Measurements from ENCODE around the gene FOXN1.
"Not testable (repeated sequence)": the region's sequence is repeated elsewhere in the genome, so short reads cannot be mapped to it uniquely, and the experiment has no call there.

FOXN1 gene

DNA sequence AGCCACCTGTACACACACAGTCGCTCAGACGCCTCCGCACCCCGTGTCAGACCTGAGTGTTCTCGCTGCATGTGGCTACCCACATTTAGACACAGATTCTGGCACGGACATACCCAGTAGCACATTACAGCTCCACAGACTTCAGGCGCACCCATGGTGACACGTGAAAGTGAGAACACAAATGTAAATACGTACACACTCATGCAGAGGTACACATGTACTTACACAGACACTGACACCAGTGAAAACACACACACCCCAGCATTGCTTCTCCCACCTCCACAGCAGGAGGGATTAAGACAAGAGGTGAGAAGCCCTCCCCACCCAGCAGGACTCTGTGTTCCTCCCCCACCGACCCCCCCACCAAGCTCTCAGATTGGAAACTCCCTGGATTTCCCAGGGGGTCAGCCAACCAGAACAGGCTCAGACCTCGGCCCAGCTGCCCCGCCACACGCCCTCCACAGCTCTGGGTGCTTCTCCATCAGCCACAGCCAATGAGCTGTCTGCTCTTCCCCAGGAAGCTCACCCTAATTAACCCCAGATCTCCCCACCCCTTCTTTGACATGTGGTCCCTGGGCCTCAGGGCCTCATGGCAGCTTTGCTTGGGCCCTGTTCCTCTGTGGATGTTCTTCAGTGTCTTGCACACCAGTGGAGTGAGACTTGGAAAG is 5.3 kb upstream of the FOXN1 start:
- DNase-seq (ENCODE audit: low read depth) = no peak

DNA sequence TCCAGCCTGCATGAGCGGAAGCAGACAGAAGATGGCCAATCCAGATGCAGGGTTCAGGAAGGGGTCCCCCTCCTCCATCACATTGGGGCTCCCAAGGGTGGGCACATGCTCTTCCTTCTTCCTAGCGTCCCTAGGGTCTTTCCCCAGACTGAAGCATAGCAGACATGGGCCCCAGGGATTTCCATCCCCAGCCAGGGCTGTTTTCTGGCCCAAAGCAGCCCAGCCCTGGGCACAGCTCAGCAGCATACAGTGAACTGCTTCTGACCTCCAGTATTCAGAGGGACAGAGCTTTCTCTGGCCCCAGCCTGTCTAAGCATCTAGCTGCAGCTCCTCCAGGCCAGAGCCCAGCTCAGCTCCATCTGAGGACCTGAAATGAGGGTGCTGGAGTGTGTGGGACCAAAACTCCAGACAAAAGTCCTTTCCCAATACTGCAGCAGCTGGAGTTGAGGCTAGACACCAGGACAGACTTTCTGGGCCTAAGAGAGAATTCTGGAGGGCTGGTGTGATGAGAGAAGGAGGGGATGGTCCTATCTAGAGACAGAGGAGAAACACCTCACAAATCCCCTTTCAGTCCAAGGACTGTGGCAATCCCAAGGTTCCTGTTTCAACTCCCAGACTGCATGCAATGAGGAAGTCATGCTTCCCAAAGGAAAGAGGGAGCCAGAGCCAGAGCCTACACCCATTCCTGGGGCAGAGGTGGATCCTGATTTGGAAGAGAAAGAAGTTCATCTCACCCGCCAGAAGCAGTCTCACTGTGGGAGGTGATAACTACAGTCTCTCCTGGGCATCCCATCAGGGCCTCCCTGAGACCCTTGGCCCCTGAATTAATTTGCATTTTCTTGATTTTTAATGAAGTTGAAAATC is 4.5 kb upstream of the FOXN1 start:
- no peak for DNase-seq (ENCODE audit: low read depth)

DNA sequence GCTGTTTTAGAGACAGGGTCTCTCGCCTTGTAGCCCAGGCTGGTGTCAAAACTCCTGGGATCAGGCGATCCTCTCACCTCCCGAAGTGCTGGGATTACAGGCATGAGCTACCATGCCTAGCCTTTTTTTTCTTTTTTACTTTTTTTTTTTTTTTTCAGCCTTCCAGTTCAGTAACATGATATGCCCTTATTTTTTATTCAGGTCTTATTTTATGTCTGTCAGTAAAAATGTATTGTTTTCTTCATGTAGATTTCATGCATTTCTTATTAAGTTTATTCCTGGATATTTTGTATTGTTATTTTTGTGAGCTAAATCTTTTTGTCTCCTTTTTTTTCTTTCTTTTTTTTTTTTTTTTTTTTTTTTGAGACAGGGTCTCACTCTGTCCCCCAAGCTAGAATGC is 2.7 kb upstream of the FOXN1 start:
- DNase-seq (ENCODE audit: low read depth) = no peak

DNA sequence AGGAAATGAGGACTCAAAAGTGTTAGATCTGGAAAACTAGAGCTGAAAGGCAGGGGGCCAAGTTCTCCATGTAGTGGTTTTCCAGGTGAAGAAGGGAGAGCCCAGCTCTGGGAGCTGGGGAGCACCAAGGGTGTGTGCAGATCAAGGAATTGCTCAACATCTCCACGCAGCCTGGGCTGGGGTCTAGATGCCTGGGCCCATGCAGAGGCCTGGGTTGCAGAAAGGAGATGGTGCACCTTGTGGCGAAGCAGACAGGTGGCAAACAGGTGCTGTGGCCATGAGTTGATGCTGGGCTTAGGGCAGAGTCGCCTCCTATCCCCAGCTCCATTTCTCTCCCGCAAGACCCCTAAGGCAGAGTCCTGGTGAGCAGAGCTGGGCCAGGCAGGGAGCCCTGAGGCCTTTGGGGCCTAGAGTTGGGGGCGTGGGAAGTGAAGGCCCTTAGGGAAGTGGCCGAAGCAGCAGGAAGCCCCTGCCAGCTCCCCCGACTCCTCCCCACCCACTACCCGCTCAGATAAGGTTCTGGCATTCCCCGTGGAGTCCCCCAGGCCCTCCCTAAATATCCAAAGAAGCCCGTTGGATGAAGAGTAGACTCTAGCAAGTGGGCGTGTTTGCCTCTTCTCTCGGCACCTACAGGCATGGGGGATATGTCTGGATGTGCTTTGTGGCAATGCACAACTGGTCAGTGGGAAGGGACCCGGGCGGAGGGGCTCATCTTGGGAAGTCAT is 777 bp downstream of the FOXN1 start:
- DNase-seq (ENCODE audit: low read depth) = no peak

DNA sequence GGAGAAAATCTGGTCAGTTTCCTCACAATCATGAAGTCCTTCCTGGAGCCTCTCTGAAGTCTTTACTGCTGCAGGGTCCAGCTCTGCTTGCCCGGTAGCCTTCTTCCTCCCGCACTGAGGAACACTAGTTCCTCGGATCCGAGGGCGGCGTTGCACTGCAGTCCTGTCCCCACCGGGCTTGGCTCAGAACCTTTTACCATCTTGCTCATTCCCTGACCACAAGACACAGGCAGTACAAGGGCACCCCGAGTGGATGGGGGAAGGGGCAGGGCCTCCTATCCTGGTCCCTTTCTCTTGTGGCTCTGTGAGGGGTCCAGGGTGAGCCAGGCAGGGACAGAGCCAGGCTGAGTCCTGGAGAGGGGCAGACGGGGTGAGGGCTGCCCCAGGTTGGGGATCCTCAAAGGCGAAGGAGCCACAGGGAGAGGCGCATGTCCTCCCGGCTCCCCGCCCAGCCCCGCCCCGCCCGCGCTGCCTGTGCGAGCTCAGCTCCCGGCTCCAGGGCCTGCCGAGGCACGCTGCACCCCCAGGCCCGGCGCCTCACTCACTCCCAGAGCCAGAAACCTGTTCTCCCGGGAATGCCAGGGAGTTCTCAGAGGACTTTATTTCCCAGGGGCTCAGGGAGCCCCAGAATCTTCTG is 1.5 kb downstream of the FOXN1 start:
- no peak for DNase-seq (ENCODE audit: low read depth)

DNA sequence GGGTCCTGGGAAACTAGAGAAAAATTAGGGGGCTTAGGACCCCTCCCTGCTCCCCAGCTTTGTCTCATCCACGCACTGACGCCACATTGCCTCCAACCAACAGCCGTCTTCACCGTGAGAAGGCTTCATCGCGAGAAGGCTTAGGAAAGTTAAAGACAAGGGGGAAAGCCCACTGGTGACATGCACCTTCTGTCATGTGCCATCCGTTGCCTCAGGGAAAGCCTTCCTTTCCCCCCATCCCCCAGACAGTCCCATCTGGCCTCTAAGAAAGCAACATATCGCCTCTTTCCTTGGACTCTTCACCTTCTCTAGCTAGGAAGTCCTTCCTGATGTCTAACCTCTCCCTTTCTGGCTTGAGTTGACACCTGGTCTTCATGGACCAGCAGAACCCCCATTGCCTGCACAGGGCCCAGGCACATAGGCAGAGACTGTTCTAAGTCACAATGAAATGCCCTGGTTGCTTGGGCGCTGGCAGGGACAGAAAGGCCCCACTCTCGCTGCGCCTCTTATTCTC is 2.1 kb downstream of the FOXN1 start:
- no peak for DNase-seq (ENCODE audit: low read depth)

DNA sequence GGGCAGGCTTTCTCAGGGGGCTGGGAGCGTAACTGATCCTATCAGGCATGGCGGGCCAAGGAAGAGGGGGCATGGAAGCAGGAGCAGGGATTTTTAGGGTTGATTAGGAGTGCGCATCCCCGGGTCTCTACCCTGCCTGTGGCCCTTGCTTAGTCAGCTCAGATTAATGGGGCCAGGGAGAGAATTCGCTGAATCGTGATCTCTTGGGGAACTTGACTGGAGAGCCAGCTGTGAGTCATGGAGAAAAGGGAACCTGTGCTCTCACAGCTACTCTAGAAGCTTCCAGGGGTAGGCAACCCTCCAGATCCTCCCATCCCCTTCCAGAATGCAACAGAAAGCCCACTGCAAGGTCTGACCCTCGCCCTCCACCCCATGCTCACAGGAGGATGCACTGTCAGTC is 3.6 kb downstream of the FOXN1 start:
- DNase-seq (ENCODE audit: low read depth) = no peak

DNA sequence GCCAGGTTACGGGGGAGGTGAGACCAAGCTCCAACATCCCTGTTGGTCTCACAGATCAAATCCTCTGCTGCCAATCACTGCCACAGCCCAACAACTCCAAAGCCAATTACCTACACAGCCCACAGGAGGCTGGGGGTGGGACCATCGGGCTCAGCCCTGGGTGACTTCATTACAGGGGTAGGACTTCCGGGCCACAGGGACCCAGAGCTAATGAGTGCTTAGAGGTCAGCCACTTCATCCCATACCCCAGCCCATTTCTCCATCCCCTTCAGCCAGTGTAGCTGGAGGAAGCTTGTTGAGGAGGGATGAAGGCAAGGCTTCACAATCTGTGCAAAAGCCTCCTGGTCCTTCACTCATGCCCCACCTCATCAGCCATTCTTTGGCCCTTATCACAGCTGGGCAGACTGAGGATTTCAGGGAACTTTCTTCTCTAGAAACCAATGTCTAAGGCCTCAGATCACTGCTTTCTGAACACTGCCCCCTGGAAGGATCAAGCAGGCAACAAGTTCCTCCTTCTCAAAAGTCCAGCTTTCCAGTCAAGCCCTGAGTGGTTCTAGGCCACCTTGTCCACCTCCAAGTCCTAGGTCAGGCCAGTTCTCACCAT is 5.8 kb downstream of the FOXN1 start:
- no peak for DNase-seq (ENCODE audit: low read depth)

DNA sequence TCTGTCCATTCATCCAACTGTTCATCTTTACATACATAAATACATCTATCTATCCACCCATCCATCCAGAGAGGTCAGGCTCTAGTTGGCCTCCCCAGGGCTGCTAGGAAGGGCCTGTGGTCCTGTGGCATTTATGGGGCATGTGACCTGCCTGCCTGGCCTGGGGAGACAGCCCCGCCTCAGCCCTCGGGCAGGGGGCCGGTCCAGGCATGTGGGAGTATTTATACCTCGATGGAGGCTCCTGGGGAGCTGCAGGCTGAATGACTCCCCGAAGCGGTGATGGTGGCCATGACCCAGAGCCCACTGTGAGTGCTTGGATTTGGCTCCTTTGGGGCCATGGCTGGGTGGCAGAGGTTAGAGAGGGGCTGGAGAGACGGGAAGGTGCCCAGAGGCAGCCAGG is 7.3 kb downstream of the FOXN1 start:
- no peak for DNase-seq (ENCODE audit: low read depth)

DNA sequence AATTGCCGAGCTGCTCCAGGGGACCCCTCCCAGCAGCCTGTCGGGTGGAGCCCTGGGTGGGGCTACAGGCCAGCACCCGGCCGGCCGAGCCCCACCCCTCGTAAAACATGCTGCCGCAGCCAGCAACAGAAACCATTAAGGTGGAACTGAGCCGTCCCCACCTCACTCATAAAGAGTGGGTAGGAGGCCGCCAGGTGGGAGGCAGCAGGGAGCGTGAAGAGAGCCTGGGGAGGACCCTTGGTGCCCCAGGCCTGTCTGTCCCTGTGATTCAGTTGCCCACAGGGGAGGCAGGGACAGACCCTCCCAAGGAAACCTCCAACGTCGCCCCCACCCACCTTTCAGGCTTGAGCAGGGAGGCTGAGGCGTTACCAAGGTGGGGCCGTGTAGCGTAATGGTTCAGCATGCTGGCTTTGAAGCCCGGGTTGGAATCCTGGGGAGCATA is 8.4 kb downstream of the FOXN1 start:
- DNase-seq (ENCODE audit: low read depth) = no peak

DNA sequence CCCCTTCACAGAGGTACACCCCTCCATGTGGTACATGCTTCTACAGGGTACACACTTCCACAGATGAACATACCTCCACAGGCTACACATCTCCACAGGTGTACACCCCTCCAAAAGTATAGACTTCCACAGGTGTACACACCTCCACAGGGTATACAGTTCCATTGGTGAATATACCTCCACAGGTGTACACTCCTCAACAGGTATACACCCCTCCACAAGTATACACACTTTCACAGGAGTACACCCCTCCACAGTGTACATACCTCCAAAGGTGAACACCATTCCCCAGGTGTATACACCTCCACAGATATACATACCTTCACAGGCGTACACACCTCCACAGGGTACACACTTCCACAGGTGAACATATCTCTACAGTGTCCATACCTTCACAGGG is 9.4 kb downstream of the FOXN1 start:
- DNase-seq (ENCODE audit: low read depth) = no peak

DNA sequence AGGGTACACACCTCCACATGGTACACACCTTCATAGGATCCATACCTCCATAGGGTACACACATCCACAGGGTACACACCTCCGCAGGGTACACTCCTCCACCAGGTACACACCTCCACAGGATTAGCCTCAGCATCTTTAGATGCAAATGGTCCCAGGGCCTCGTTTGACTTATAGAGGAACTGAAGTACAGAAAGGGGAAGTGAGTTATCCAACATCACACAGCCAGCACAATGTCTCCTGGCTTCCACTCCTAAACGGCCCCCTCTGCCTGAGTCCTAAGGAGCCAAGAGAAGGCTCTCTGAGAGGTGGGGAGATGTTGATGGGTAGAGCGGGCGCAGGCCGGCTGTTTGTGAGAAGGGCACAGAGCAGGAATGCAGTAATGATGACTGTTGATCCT is 12.0 kb downstream of the FOXN1 start:
- DNase-seq (ENCODE audit: low read depth) = no peak

DNA sequence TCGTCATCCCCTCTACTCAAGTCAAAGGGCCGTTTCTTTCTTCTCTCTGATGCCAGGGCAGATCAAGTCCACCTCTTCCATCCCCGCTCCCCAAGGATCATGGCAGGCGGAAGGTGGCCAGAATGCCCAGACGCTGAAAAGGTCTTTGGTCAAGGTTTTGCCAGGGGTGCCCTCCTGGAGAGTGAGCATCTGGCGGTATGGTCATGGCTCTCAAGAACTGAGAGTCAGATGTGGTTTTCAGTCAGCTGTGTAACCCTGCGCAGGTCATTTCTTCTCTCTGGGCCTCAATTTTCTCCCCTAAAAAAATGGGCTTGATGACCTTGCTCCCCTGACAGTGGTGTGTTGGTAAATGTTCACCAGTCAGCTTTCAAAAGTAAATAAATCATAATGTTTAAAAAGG is 12.4 kb downstream of the FOXN1 start:
- DNase-seq (ENCODE audit: low read depth) = no peak

DNA sequence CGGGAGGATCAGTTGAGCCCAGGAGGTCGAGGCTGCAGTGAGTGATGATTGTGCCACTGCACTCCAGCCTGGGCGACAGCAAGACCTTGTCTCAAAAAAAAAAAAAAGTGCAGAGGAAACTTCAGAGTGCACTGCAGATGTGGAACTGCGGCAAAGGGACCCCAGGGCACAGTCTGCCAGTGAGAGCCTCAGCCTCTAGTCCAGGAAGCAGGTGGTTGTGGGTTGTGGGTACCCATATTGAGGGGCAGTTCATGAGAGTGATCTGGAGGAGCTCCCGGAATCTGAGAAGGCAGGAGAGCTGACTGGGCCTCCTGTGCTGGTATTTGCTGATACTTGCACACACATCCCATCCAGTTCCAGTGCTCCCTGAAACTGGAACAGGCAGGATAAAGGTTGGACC is 13.1 kb downstream of the FOXN1 start:
- DNase-seq (ENCODE audit: low read depth) = no peak

DNA sequence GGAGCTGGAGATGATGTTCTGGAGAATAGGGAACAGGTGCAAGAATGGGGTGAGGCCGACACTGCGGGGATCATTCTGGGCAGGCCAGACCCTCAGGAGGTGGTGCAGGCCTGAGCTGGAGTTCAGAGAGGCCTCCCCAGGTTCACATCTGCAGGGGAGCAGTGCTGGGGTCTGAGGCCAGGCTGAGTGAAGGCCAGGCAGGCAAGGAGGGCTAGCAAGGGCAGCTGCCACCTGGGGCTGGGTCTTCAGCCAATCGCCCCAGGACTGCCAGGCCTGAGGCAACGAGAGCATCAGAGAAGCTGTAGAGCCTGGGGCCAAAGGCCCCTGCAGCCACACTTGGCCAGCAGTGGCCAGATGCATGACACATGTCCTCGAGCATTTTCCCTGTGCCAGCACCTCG is 14.5 kb downstream of the FOXN1 start:
- DNase-seq (ENCODE audit: low read depth) = no peak

DNA sequence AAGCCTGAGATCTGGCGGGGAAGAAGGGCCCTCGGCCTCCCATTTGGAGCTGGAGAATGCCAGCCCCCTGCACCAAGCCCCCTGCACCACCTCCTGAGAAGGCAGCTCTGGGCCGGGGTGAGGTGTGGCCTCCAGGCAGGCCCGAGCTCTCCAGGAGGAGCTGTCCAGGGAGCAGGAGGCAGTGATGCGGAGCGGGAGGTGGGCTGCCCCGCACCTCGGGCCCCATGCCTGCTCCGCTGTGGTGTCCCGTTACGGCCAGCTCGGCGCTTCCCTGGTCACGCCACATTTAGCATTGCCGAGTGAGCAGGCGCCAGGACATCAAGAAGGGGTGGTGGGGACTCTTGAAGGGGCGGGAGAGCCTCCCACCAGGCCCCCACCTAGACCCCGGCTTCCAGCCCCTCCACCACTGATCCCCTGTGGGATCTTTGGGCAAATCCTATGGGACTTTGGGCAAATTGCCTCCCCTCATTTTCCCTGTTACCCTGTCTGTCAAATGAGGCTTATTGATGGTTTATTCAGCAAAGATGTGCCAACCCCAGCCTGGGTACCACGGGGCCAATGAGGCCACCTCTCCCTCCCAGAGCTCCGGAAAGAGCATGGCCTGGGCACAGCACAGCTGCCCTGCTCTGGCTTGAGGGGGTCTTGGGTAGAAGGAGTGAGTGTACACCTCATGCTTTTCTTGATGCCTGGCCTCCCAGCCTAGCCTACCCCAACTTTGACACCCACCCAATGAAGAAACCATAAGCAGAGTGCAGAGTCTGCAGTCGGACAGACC is 15.3 kb downstream of the FOXN1 start:
- DNase-seq (ENCODE audit: low read depth) = no peak

DNA sequence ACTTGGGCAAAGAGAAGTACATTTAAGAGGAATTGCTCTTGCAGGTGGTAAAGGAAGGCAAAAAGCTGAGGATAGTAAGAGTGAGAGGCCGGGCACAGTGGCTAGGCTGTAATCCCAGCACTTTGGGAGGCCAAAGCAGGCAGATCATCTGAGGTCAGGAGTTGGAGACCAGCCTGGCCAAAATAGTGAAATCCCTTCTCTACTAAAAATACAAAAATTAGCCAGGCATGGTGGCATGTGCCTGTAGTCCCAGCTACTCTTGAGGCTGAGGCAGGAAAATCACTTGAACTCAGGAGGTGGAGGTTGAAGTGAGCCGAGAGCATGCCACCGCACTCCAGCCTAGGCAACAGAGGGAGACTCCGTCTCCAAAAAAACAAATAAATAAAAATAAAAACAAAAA is 16.1 kb downstream of the FOXN1 start:
- not testable (repeated sequence) for DNase-seq (ENCODE audit: low read depth)

DNA sequence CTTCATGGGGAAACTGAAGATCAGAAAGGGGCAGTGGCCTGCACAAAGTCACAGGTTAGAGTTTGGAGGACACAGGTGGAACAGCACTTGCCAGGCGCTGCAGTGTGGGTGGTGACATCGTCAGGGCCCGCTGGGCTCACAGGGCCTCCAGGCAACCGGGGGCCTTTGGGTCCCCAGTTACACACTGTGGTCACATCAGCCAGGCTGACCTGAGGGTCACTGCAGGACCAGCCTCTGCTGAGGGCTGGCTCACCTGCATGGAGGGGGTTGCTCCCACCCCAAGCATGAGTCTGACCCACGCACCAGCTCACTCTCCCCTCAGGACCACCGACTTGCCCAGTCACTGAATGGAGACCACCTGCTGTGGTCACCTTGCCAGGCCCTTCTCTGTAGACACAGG is 17.0 kb downstream of the FOXN1 start:
- no peak for DNase-seq (ENCODE audit: low read depth)

DNA sequence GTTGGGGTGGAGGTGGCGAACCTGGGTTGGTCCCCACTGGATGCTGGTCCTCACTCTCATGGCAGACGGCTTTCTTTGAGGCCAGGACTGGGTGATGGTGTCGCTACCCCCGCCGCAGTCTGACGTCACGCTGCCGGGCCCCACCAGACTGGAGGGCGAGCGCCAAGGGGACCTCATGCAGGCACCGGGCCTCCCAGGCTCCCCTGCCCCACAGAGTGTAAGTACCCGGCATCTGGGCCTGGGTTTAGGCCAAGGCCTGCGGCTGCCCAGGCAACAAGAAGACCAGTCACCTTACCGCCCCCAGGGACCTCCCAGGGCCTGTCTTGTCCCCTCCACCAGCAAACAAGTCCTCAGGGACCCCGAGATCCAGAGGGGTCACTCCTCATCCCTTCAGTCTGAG is 17.7 kb downstream of the FOXN1 start:
- DNase-seq (ENCODE audit: low read depth) = no peak

DNA sequence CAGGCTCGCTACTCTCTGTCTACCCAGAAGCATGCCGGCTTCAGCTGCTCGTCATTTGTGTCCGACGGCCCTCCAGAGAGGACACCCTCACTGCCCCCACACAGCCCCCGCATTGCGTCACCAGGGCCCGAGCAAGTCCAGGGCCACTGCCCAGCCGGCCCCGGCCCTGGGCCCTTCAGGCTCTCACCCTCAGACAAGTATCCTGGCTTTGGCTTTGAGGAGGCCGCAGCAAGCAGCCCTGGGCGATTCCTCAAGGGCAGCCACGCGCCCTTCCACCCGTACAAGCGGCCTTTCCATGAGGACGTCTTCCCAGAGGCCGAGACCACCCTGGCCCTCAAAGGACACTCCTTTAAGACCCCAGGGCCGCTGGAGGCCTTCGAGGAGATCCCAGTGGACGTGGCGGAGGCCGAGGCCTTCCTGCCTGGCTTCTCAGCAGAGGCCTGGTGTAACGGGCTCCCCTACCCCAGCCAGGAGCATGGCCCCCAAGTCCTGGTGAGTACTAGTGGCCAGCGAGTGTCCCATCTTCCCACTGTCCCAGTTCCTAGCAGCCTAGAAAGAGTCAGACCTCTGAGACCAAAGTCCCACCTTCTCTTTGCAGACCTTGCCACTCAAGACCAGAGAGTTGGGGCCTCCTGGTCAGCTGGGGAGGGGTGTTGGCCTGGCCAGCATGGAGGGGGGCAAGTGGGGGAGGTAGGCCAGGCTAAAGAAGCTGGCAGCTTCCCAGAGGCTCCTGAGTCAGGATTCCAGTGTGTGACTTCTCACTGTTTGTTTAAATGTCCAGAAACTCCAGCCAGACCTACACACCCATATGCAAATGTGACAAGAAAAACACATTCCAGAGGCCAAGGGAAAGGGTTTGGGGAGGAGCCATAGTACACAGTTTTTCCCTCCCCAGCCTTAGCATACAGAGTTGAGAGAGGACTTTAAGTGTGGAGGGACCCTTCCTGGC is 18.6 kb downstream of the FOXN1 start:
- no peak for DNase-seq (ENCODE audit: low read depth)
